GM12878 (cell line): ENCODE data around the gene BSN. TPM values are rescaled to one million over a fixed set of nuclear protein-coding genes. Genes with fewer than 3 reads are reported as not detected.

Experiments
- ATAC-seq: fragments of 200-7000 bp; cut with Tn5 transposase; 3 replicates; pipeline ENCODE4 v1.9.1; 2020; ENCODE audit warnings: mild to moderate bottlenecking, moderate library complexity
- BruUV-seq: library from RNA; stranded (reverse); fragments of 400-500 nt; replicated peaks from 2 replicates; lab custom pipeline; 2021; lab: Mats Ljungman, UMichigan
- CTCF ChIA-PET: fragments of 300-600 bp; sonication (Branson Sonifier 250); formaldehyde crosslinking; extraction: SDS; loops from one replicate; lab custom pipeline; 2021; ENCODE audit warnings: inconsistent platforms; lab: Yijun Ruan, JAX
- POLR2A ChIA-PET: fragments of 350-600 bp; formaldehyde crosslinking; extraction: SDS; loops from one replicate; lab custom pipeline; 2021; ENCODE audit warnings: inconsistent platforms; lab: Charles Lee
- RAD21 ChIA-PET: fragments of 300-600 bp; sonication (Branson Sonifier 250); formaldehyde crosslinking; loops from one replicate; lab custom pipeline; 2023; ENCODE audit warnings: antibody characterized with exemption; ENCODE audit not compliant: unreplicated experiment; lab: Charles Lee
- SMC1A ChIA-PET: fragments of 300-600 bp; sonication (Branson Sonifier 250); formaldehyde crosslinking; loops from one replicate; lab custom pipeline; 2023; ENCODE audit not compliant: unreplicated experiment, uncharacterized antibody; lab: Charles Lee
- DNase-seq: peaks from one replicate; pipeline ENCODE4 v3.0.0-alpha.2; 2011; ENCODE audit warnings: low read depth, low spot score
- FAIRE-seq: peaks from 3 replicates; lab custom pipeline; 2011; peaks lifted over from hg19 to GRCh38; lab: Jason Lieb, UNC
- H2AFZ ChIP-seq: 2 replicates; pipeline ENCODE4 v1.6.0; 2011; ENCODE audit warnings: low read depth, low read length, control low read depth; ENCODE audit not compliant: control insufficient read depth
- H3K27ac ChIP-seq: 2 replicates; pipeline ENCODE4 v1.5.1; 2011; ENCODE audit warnings: control low read depth; ENCODE audit not compliant: control insufficient read depth, insufficient read depth
- H3K27me3 ChIP-seq, 2 experiments: replicated peaks in 1 of 2; 2 replicates each; pipeline versions ENCODE4 v1.6.0 to v1.6.1; 2011; ENCODE audit warnings: low read length in 1 of 2; ENCODE audit not compliant: control insufficient read depth in 2 of 2, insufficient read depth in 2 of 2
- H3K36me3 ChIP-seq, 2 experiments: 2 replicates each; pipeline ENCODE4 v1.5.1; 2011; ENCODE audit warnings: low read length in 1 of 2; ENCODE audit not compliant: control insufficient read depth in 2 of 2, insufficient read depth in 2 of 2
- H3K4me1 ChIP-seq: 2 replicates; pipeline ENCODE4 v1.6.1; 2011; ENCODE audit warnings: mild to moderate bottlenecking, low read length, moderate library complexity, mixed read lengths; ENCODE audit not compliant: control insufficient read depth, insufficient read depth
- H3K4me2 ChIP-seq: 2 replicates; pipeline ENCODE4 v1.6.0; 2011; ENCODE audit warnings: control low read depth; ENCODE audit not compliant: control insufficient read depth, insufficient read depth
- H3K4me3 ChIP-seq: fragments of 200-600 bp; sonication (generic); 2 replicates; pipeline ENCODE4 v1.5.1; 2016
- H3K79me2 ChIP-seq: 2 replicates; pipeline ENCODE4 v1.6.0; 2011; ENCODE audit warnings: low read length; ENCODE audit not compliant: control insufficient read depth, insufficient read depth
- H3K9ac ChIP-seq: 2 replicates; pipeline ENCODE4 v1.8.0; 2011; ENCODE audit warnings: low read length, control low read depth, mixed read lengths; ENCODE audit not compliant: control insufficient read depth, insufficient read depth
- H3K9me3 ChIP-seq: replicated peaks from 3 replicates; pipeline ENCODE4 v1.5.1; 2011; ENCODE audit warnings: mild to moderate bottlenecking, low read length; ENCODE audit not compliant: control insufficient read depth, insufficient read depth
- H4K20me1 ChIP-seq: 2 replicates; pipeline ENCODE4 v1.6.0; 2011; ENCODE audit not compliant: control insufficient read depth, insufficient read depth
- ASH2L ChIP-seq: fragments of 300-600, 200-600 bp; sonication (generic); IDR thresholded peaks from 2 replicates; pipeline ENCODE4 v1.6.1; 2017; ENCODE audit warnings: low read depth, mild to moderate bottlenecking, borderline replicate concordance
- ATF2 ChIP-seq: IDR thresholded peaks from 2 replicates; pipeline ENCODE4 v1.6.1; 2012; ENCODE audit warnings: low read length, inconsistent platforms
- CBFB ChIP-seq: IDR thresholded peaks from 2 replicates; pipeline ENCODE4 v1.6.1; 2016; ENCODE audit warnings: antibody characterized with exemption, low read depth
- CHD4 ChIP-seq: fragments of 200-600 bp; sonication (generic); IDR thresholded peaks from 2 replicates; pipeline ENCODE4 v1.6.1; 2016; ENCODE audit warnings: mild to moderate bottlenecking
- E2F8 ChIP-seq: fragments of 450-650 bp; IDR thresholded peaks from 2 replicates; pipeline ENCODE4 v1.6.1; 2018; ENCODE audit warnings: mild to moderate bottlenecking, low read depth, moderate library complexity; ENCODE audit not compliant: partially characterized antibody
- ELK1 ChIP-seq: IDR thresholded peaks from 2 replicates; pipeline ENCODE4 v1.6.1; 2012; ENCODE audit warnings: low read depth, low read length, improper control_type of control experiment
- EP300 ChIP-seq, 2 experiments: fragments of 150-350 bp in 1 of 2; IDR thresholded peaks; 2 replicates each; pipeline ENCODE4 v1.6.1; 2011 to 2012; ENCODE audit warnings: low read depth in 2 of 2, low read length in 2 of 2, borderline replicate concordance in 1 of 2, improper control_type of control experiment in 1 of 2, inconsistent platforms in 1 of 2; ENCODE audit not compliant: control insufficient read depth in 1 of 2
- EZH2 ChIP-seq: IDR thresholded peaks from 2 replicates; pipeline ENCODE4 v1.6.1; 2012; ENCODE audit warnings: low read depth, mild to moderate bottlenecking, control low read depth, inconsistent platforms, low read length, borderline replicate concordance; ENCODE audit not compliant: control insufficient read depth
- IRF3 ChIP-seq: fragments of 450-650 bp; IDR thresholded peaks from 2 replicates; pipeline ENCODE4 v1.6.1; 2014; ENCODE audit warnings: mild to moderate bottlenecking
- LARP7 ChIP-seq: fragments of 450-650 bp; IDR thresholded peaks from 2 replicates; pipeline ENCODE4 v1.6.1; 2017; ENCODE audit warnings: mild to moderate bottlenecking
- PRDM15 ChIP-seq: fragments of 450-650 bp; formaldehyde crosslinking; IDR thresholded peaks from 2 replicates; pipeline ENCODE4 v1.4.0; 2020; ENCODE audit warnings: mild to moderate bottlenecking, moderate library complexity
- RCOR1 ChIP-seq: conservative IDR thresholded peaks from 2 replicates; pipeline ENCODE4 v1.6.1; 2012; ENCODE audit warnings: low read depth, low read length, improper control_type of control experiment
- WGBS: methylation state at CpG from one replicate; pipeline ENCODE4 v1.1.6; 2016; ENCODE audit warnings: low lambda C conversion rate; ENCODE audit not compliant: insufficient replicate concordance, insufficient coverage; ENCODE audit errors: missing lambda C conversion rate; 5-methylcytosine and 5-hydroxymethylcytosine counted together
- in situ Hi-C: fragments of 300-500 bp; cut with MboI; formaldehyde crosslinking; loops from 9 replicates; pipeline ENCODE4 v1.14.3; 2018; ENCODE audit warnings: mixed read lengths
- intact Hi-C: fragments of 100-400 bp; cut with micrococcal nuclease; formaldehyde crosslinking; loops from one replicate; pipeline ENCODE4 v1.14.2; 2022; ENCODE audit not compliant: unreplicated experiment
- polyA plus RNA-seq, 11 experiments: library from polyadenylated mRNA; depleted of rRNA in 4 of 11; unstranded in 6 of 11; stranded (reverse) in 5 of 11; fragments of >200 nt; fragmentation: Nextera tagmentation in 4 of 11; fragmentation: Illumina TruSeq in 1 of 11; extraction: Ambion mirVana in 4 of 11; extraction: Trizol in 1 of 11; gene quantifications; 1 replicate in 1 of 11; 2 replicates in 10 of 11; pipeline versions ENCODE4 v1.2.1 to v1.2.3, GENCODE V29; 2011 to 2016; ENCODE audit warnings: inconsistent platforms in 2 of 11, missing spikeins in 2 of 11, low read depth in 1 of 11
- total RNA-seq, 4 experiments: library from RNA; depleted of rRNA in 3 of 4; stranded (reverse); fragments of >200 nt in 3 of 4; fragmentation: Illumina TruSeq in 1 of 4; extraction: Trizol in 1 of 4; gene quantifications; 2 replicates each; pipeline versions ENCODE4 v1.2.1 to v1.2.3, GENCODE V29; 2013 to 2021

The BSN gene
- total and polyA plus RNA-seq, 10 of the 15 experiments (the other 5 are each of a cell fraction or from before 2014, with no cell fraction given), result under 0.01 to 0.19 (median 0.05) TPM; not detected in 1

GRCh38 chr3:49680493-49681231, 126.4 kb downstream of the BSN start:
- CTCF ChIA-PET, result no interaction called here
- no peaks in the 10 kb centered on the region for H4K20me1 ChIP-seq
- H3K4me3 ChIP-seq, result no peak overlapping the region
- no peak for DNase-seq
- RAD21 ChIA-PET, result no interaction called here
- POLR2A ChIA-PET, result interaction anchor here (0.6 kb wide), 1 partner anchor 12 kb away, joined by 5 read pairs; no protein-coding TSS in a partner anchor
- no peak overlapping the region for H2AFZ ChIP-seq
- in situ Hi-C loops, result no loop called here
- no peak overlapping the region for H3K9ac ChIP-seq
- H3K9me3 ChIP-seq, result no peaks in the 10 kb centered on the region
- intact Hi-C loops, result no loop called here
- H3K4me1 ChIP-seq, result no peaks in the 10 kb centered on the region; the same call in 1 of the 2 replicates
- BruUV-seq, result no TSS peak
- SMC1A ChIA-PET, result no interaction called here
- no peak overlapping the region for H3K27ac ChIP-seq
- peaks cover 18 to 38% of the 10 kb centered on the region in 2 experiments for H3K36me3 ChIP-seq
- no peaks in the 10 kb centered on the region for H3K27me3 ChIP-seq
- ATAC-seq, result no peak
- H3K4me2 ChIP-seq, result no peak overlapping the region
- WGBS, result 83% methylated on average over 7 of the region's 7 CpGs
- H3K79me2 ChIP-seq, result no peaks in the 10 kb centered on the region; the same call in 1 of the 2 replicates
- FAIRE-seq, result no peak
- TF ChIP-seq LARP7, result no peak
- no peak for TF ChIP-seq ATF2
- no peak for TF ChIP-seq EZH2
- TF ChIP-seq RCOR1, result no peak
- no peak for TF ChIP-seq E2F8
- no peak for TF ChIP-seq EP300 (IDR thresholded peaks at IDR 0.05; ENCODE audit: borderline replicate concordance in 1 of 2, control insufficient read depth in 1 of 2, low read depth in 2 of 2, low read length in 2 of 2)
- TF ChIP-seq IRF3, result no peak
- TF ChIP-seq ELK1, result no peak
- TF ChIP-seq CBFB, result no peak
- TF ChIP-seq PRDM15, result no peak
- TF ChIP-seq ASH2L, result no peak
- no peak for TF ChIP-seq CHD4
